ENCODE measurements around the gene FBXL2.

The FBXL2 gene

DNA sequence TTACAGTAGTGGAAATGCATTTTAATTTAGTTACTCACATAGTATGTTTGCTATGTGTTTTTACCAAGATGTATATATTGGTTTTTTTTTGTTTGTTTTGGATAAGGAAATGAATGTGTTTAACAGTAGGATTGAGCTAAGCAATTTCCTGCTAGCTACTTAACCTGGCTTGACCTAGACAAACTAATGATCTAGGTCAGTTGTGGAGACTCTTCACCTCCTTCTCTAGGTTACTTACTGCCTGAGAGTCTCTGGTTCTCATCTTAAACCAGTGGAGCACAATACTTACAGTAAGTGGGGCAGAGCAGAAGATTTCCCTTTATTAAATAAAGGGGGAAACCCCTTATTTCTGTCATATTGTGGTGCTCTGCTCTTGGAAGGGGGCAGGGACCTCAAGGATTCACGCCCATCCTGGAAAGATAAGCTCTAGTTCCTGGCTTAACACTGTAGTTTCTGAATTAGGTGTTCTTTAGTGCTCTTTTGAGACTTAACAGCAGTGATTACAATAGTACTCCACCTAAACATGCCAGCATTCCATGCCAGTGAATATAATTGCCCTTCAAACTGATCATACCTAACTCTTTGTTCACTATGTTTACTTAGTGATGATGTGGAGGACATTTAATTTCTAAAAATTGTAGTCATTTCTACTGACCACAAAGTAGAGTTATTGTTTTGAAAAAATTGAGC is 83.0 kb downstream of the FBXL2 start:
- Histone ChIP-seq H3K4me1 (ENCODE audit: control insufficient read depth, insufficient read depth, low read length) (peaks cover 13% of the 10 kb centered on the region), H3K36me3 (ENCODE audit: control insufficient read depth, insufficient read depth, low read length) (no peaks in the 10 kb centered on the region), H3K27ac (ENCODE audit: low read depth, low read length) (no peak overlapping the region), H3K9ac (ENCODE audit: low read length) (no peak overlapping the region), H3K27me3 (ENCODE audit: control insufficient read depth, insufficient read depth, low read length) (no peaks in the 10 kb centered on the region), H3K4me3 (ENCODE audit: low read depth, low read length) (no peak overlapping the region), H3K9me3 (ENCODE audit: control insufficient read depth, insufficient read depth, low read depth, low read length) (no peaks in the 10 kb centered on the region)

DNA sequence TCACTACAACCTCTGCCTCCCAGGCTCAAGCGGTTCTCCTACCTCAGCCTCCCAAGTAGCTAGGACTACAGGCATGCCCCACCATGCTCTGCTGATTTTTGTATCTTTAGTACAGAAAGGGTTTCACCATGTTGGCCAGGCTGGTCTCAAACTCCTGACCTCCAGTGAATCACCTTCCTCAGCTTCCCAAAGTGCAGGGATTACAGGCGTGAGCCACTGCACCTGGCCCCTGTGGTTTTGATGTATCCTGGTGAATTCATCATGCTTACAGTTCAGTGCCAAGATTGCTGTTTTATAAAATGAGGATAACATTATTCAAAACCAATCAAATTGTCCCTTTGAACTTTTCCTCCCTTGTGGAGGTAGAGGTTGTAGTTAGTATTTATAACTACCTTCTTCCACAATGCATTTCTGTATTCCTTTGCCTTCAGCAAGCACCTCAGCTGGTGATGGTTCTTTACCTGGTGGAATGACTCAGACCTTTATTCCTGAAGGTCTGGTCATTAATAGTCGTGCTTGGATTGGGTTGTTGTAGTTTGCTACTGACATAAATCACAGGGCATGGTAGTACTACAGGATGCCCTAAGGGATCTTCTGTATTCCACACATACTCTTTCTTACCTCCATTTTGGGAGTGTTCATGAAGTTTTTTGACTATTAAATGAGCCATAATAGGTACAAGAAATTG is 86.0 kb downstream of the FBXL2 start:
- H3K9ac ChIP-seq (ENCODE audit: low read length): no peak overlapping the region
- no peak overlapping the region for H3K4me3 ChIP-seq (ENCODE audit: low read depth, low read length)
- H3K4me1 ChIP-seq (ENCODE audit: control insufficient read depth, insufficient read depth, low read length): peaks cover 11% of the 10 kb centered on the region
- H3K27me3 ChIP-seq (ENCODE audit: control insufficient read depth, insufficient read depth, low read length): no peaks in the 10 kb centered on the region
- no peaks in the 10 kb centered on the region for H3K36me3 ChIP-seq (ENCODE audit: control insufficient read depth, insufficient read depth, low read length)
- H3K27ac ChIP-seq (ENCODE audit: low read depth, low read length): no peak overlapping the region
- H3K9me3 ChIP-seq (ENCODE audit: control insufficient read depth, insufficient read depth, low read depth, low read length): no peaks in the 10 kb centered on the region

DNA sequence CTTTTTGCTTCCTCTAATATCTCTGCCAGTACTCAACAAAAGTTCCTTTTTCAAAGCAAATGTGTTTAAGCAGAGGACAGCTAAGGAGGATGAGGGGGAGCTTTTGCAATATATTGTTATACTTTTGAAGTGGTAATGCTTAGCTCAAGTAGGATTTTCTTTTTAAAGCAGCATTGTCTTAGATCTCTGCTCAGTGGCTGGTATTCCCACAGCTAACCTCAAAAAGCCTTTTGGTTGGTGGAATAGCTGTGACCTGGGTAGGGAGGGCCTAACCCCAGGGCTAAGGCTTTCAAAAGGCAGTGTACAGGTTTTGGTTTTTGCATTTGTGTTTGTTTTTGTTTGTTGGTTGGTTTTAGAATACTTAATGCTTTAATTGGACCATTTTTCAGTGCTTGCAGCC is 86.8 kb downstream of the FBXL2 start:
- Histone ChIP-seq H3K27ac (ENCODE audit: low read depth, low read length) (no peak overlapping the region), H3K9ac (ENCODE audit: low read length) (no peak overlapping the region), H3K9me3 (ENCODE audit: control insufficient read depth, insufficient read depth, low read depth, low read length) (no peaks in the 10 kb centered on the region), H3K4me3 (ENCODE audit: low read depth, low read length) (no peak overlapping the region), H3K36me3 (ENCODE audit: control insufficient read depth, insufficient read depth, low read length) (no peaks in the 10 kb centered on the region), H3K27me3 (ENCODE audit: control insufficient read depth, insufficient read depth, low read length) (no peaks in the 10 kb centered on the region), H3K4me1 (ENCODE audit: control insufficient read depth, insufficient read depth, low read length) (peaks cover 11% of the 10 kb centered on the region)

DNA sequence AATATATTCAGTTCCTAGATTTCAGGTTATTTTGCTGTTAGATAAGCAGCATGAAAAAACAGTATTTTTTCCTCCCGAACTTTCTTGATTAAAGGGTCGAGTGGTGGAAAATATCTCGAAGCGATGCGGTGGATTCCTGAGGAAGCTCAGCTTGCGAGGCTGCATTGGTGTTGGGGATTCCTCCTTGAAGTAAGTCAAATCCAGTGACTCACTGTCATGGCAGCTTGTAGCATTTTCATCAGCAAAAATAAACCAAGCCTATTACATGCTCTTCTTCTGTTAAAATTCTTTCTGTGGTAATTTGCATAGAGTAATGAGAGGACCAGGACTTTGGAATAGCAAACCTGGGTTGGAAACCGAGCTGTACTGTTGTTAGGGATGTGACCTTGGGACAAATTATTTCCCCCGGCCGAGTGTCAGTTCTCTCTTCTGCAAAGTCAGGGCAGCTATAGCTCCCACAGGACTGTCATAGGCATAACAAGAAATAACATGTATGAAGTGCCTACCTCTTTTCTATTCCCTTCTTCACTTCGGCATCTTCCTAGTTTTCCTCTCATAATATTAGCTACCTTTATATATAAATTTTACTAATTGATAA is 87.4 kb downstream of the FBXL2 start:
- Histone ChIP-seq H3K4me1 (ENCODE audit: control insufficient read depth, insufficient read depth, low read length) (peaks cover 11% of the 10 kb centered on the region), H3K9me3 (ENCODE audit: control insufficient read depth, insufficient read depth, low read depth, low read length) (no peaks in the 10 kb centered on the region), H3K27me3 (ENCODE audit: control insufficient read depth, insufficient read depth, low read length) (no peaks in the 10 kb centered on the region), H3K27ac (ENCODE audit: low read depth, low read length) (no peak overlapping the region), H3K4me3 (ENCODE audit: low read depth, low read length) (no peak overlapping the region), H3K9ac (ENCODE audit: low read length) (no peak overlapping the region), H3K36me3 (ENCODE audit: control insufficient read depth, insufficient read depth, low read length) (no peaks in the 10 kb centered on the region)

DNA sequence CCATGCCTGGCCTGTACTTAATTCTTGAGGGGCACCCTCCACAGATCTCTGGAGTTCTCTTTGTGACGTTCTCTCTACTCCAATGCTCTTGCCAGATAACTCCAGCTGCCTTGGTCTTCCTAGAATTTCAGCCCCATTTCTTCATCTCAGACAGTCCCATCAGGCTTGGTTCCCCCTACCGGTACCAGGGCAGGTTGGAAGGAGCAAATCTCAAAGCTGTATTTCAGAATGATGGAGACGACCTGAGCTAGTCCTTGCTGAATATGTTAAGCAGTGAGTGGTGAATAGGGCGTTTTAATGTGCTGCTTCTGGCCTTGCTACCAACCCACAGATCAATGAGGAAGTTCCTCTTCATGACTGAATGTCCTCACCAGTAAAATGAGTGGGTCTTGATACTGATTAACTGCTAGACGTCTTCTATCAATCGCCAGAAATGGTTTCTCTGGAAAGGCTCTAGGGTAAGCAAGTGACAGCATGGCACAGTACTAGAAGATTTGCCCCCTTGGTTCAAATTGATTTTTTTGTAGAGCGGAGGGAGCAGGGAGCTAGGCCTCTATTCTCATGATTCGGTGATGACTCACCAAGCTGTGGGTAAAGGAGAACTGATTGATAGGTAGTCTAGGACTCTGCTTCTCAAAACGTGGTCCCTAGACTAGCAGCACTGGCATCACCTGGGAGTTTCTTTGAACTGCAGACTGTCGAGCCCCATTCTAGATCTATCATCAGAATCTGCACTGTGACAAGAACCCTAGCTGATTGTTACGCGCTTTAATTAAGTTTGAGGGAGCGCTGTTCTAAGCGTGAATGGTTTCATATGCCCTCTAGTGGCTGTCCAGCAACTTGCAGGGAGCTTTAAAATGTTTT is 95.2 kb downstream of the FBXL2 start:
- H3K4me3 ChIP-seq (ENCODE audit: low read depth, low read length): no peak overlapping the region
- no peaks in the 10 kb centered on the region for H3K27me3 ChIP-seq (ENCODE audit: control insufficient read depth, insufficient read depth, low read length)
- H3K27ac ChIP-seq (ENCODE audit: low read depth, low read length): no peak overlapping the region

DNA sequence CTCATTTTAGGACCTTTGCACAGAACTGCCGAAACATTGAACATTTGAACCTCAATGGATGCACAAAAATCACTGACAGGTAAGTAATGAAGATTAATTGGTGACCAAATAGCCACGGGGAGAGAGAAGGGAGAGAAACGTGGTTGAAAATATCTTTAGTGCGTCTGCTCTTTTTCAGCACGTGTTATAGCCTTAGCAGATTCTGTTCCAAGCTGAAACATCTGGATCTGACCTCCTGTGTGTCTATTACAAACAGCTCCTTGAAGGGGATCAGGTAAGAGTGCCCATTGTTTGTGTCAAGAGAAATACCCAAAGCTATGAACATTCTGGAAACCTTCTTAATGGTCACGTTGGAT is 95.8 kb downstream of the FBXL2 start:
- peaks cover 6% of the 10 kb centered on the region; the same call in 1 of the 2 replicates for H3K4me1 ChIP-seq (ENCODE audit: control insufficient read depth, insufficient read depth, low read length)
- H3K4me3 ChIP-seq (ENCODE audit: low read depth, low read length): no peak overlapping the region
- no peaks in the 10 kb centered on the region for H3K9me3 ChIP-seq (ENCODE audit: control insufficient read depth, insufficient read depth, low read depth, low read length)
- H3K27me3 ChIP-seq (ENCODE audit: control insufficient read depth, insufficient read depth, low read length): no peaks in the 10 kb centered on the region
- no peak overlapping the region for H3K27ac ChIP-seq (ENCODE audit: low read depth, low read length)
- no peak overlapping the region for H3K9ac ChIP-seq (ENCODE audit: low read length)
- H3K36me3 ChIP-seq (ENCODE audit: control insufficient read depth, insufficient read depth, low read length): peaks cover 16% of the 10 kb centered on the region

More for the DNA sequence above, 95.2 kb downstream of the FBXL2 start:
- H3K9me3 ChIP-seq (ENCODE audit: control insufficient read depth, insufficient read depth, low read depth, low read length): no peaks in the 10 kb centered on the region
- H3K9ac ChIP-seq (ENCODE audit: low read length): no peak overlapping the region
- H3K4me1 ChIP-seq (ENCODE audit: control insufficient read depth, insufficient read depth, low read length): peaks cover 6% of the 10 kb centered on the region; the same call in 1 of the 2 replicates
- peaks cover 12% of the 10 kb centered on the region for H3K36me3 ChIP-seq (ENCODE audit: control insufficient read depth, insufficient read depth, low read length)

DNA sequence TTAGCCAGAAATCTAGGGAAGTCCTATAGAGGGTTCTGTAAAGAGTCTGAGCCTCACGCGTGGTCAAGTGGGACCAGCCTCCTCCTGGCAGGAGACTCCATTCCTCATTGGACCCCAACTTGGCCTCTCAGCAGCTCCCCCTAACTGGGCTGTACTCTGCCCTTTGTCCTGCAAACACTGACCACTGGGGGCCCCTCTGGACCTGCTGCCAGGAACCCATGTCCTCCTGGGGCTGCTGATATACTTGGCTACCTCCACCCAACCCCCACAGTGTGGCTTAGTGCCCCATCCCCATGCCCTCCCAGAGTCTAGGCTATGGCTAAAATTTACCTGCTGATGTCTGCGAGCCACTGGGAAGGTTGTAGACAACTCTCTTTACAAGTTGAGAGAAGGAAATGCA is 100.2 kb downstream of the FBXL2 start:
- H3K36me3 ChIP-seq (ENCODE audit: control insufficient read depth, insufficient read depth, low read length): peaks cover 17% of the 10 kb centered on the region
- H3K27ac ChIP-seq (ENCODE audit: low read depth, low read length): no peak overlapping the region
- peaks cover 3% of the 10 kb centered on the region; the same call in 1 of the 2 replicates for H3K4me1 ChIP-seq (ENCODE audit: control insufficient read depth, insufficient read depth, low read length)
- no peak overlapping the region for H3K4me3 ChIP-seq (ENCODE audit: low read depth, low read length)
- no peaks in the 10 kb centered on the region for H3K27me3 ChIP-seq (ENCODE audit: control insufficient read depth, insufficient read depth, low read length)
- no peak overlapping the region for H3K9ac ChIP-seq (ENCODE audit: low read length)
- no peaks in the 10 kb centered on the region for H3K9me3 ChIP-seq (ENCODE audit: control insufficient read depth, insufficient read depth, low read depth, low read length)

DNA sequence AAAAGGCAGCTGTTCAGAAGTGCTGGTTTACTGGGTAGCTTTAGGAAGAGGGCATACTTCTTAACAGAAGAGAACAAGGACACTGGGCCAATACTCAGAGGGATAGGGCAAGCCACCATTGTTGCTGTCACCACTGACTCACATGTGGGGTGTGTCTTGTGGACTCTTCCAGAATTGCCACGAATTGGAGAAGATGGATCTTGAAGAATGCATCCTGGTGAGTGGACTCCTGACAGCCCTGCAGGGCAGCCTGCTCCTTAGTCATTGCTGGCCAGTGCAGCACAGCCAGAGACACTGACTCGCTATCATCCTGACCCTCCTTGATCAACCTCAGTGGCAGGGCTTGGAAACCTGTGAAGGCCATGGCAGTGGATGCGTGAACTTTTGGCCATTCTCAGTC is 100.7 kb downstream of the FBXL2 start:
- H3K27ac ChIP-seq (ENCODE audit: low read depth, low read length): no peak overlapping the region
- no peaks in the 10 kb centered on the region for H3K27me3 ChIP-seq (ENCODE audit: control insufficient read depth, insufficient read depth, low read length)
- peaks cover 17% of the 10 kb centered on the region for H3K36me3 ChIP-seq (ENCODE audit: control insufficient read depth, insufficient read depth, low read length)
- H3K4me3 ChIP-seq (ENCODE audit: low read depth, low read length): no peak overlapping the region
- H3K9me3 ChIP-seq (ENCODE audit: control insufficient read depth, insufficient read depth, low read depth, low read length): no peaks in the 10 kb centered on the region
- no peak overlapping the region for H3K9ac ChIP-seq (ENCODE audit: low read length)
- no peaks in the 10 kb centered on the region for H3K4me1 ChIP-seq (ENCODE audit: control insufficient read depth, insufficient read depth, low read length)

DNA sequence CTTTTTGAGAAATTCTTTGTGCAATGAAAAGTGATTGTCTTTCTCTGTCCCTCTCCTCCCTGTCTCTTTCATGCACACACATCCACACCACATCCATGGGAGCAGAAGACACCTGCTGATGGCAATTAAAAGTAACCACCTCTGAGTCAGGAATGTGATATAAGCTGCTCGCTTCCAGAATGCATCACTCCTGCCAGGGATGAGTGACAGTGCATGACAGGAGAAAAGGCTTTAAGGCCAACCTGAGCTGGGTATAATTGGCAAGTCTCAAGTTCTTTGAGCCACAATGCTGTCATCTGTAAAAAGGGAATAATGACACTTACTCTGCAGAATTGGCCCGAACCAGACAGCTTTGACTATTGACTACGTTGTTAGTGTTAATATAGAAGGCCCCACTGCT is 103.4 kb downstream of the FBXL2 start:
- H3K27me3 ChIP-seq (ENCODE audit: control insufficient read depth, insufficient read depth, low read length): no peaks in the 10 kb centered on the region
- H3K27ac ChIP-seq (ENCODE audit: low read depth, low read length): no peak overlapping the region
- no peaks in the 10 kb centered on the region for H3K9me3 ChIP-seq (ENCODE audit: control insufficient read depth, insufficient read depth, low read depth, low read length)
- H3K36me3 ChIP-seq (ENCODE audit: control insufficient read depth, insufficient read depth, low read length): peaks cover 20% of the 10 kb centered on the region
- no peaks in the 10 kb centered on the region for H3K4me1 ChIP-seq (ENCODE audit: control insufficient read depth, insufficient read depth, low read length)
- H3K4me3 ChIP-seq (ENCODE audit: low read depth, low read length): no peak overlapping the region
- no peak overlapping the region for H3K9ac ChIP-seq (ENCODE audit: low read length)

DNA sequence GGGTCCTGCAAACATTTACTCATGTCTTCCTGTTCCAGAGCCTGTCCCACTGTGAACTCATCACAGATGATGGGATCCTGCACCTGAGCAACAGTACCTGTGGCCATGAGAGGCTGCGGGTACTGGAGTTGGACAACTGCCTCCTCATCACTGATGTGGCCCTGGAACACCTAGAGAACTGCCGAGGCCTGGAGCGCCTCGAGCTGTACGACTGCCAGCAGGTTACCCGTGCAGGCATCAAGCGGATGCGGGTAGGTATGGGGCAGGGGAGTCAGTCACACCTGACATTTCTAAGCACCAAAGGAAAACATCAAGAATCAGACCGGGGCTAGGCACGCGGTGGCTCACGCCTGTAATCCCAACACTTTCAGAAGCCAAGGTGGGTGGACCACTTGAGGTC is 106.7 kb downstream of the FBXL2 start:
- Histone ChIP-seq H3K27me3 (ENCODE audit: control insufficient read depth, insufficient read depth, low read length) (no peaks in the 10 kb centered on the region), H3K4me1 (ENCODE audit: control insufficient read depth, insufficient read depth, low read length) (no peaks in the 10 kb centered on the region), H3K4me3 (ENCODE audit: low read depth, low read length) (no peak overlapping the region), H3K9ac (ENCODE audit: low read length) (no peak overlapping the region), H3K36me3 (ENCODE audit: control insufficient read depth, insufficient read depth, low read length) (peaks cover 45% of the 10 kb centered on the region), H3K9me3 (ENCODE audit: control insufficient read depth, insufficient read depth, low read depth, low read length) (no peaks in the 10 kb centered on the region), H3K27ac (ENCODE audit: low read depth, low read length) (no peak overlapping the region)

Measured in HUES6 (cell line).